Activated T-helper 9 cell treated with anti-CD3 and anti-CD28 coated beads, Interleukin-2, amount 50 U/mL, for 16 hours (primary cell): ENCODE measurements around the gene NINJ1.
"Not testable (repeated sequence)": the region's sequence is repeated elsewhere in the genome, so short reads cannot be mapped to it uniquely, and the experiment has no call there.

Experiments
- DNase-seq: peaks from one replicate; pipeline ENCODE4 v3.0.0-alpha.2; 2020; ENCODE audit warnings: low read depth

Gene NINJ1

GRCh38 chr9:93159601-93160471, 25.8 kb upstream of the NINJ1 start:
- DNase-seq = peak; percentile 59

GRCh38 chr9:93156475-93157008, 22.5 kb upstream of the NINJ1 start:
- no peak for DNase-seq

GRCh38 chr9:93155716-93156474, 21.8 kb upstream of the NINJ1 start:
- DNase-seq = no peak

- no peak for DNase-seq
These were observed 20.3 kb upstream of the NINJ1 start for GRCh38 chr9:93154293-93154903.

- no peak for DNase-seq
These were observed 17.2 kb upstream of the NINJ1 start for GRCh38 chr9:93151097-93151784.

- DNase-seq = no peak
These were observed 15.3 kb upstream of the NINJ1 start for GRCh38 chr9:93149361-93149760.

- DNase-seq = no peak
These were observed 14.7 kb upstream of the NINJ1 start for GRCh38 chr9:93148721-93149120.

GRCh38 chr9:93147632-93148031, 13.6 kb upstream of the NINJ1 start:
- no peak for DNase-seq

GRCh38 chr9:93146696-93147095, 12.6 kb upstream of the NINJ1 start:
- DNase-seq = not testable (repeated sequence)

GRCh38 chr9:93143830-93144530, 9.9 kb upstream of the NINJ1 start:
- peak; percentile 24 for DNase-seq

- no peak for DNase-seq
These were observed 7.9 kb upstream of the NINJ1 start for GRCh38 chr9:93141771-93142483.

GRCh38 chr9:93139365-93140182, 5.5 kb upstream of the NINJ1 start:
- no peak for DNase-seq

GRCh38 chr9:93138171-93138764, 4.2 kb upstream of the NINJ1 start:
- DNase-seq = no peak

- DNase-seq = no peak
These were observed 3.3 kb upstream of the NINJ1 start for GRCh38 chr9:93137362-93137761.

GRCh38 chr9:93136011-93136440, 2.0 kb upstream of the NINJ1 start:
- DNase-seq = no peak

- DNase-seq = no peak
These were observed 841 bp upstream of the NINJ1 start for GRCh38 chr9:93134740-93135444.

GRCh38 chr9:93133681-93134014, 403 bp downstream of the NINJ1 start:
- DNase-seq = peak; percentile 42

- no peak for DNase-seq
These were observed 938 bp downstream of the NINJ1 start for GRCh38 chr9:93132946-93133680.
